Stimulated activated effector memory CD8-positive, alpha-beta T cell treated with anti-CD3 and anti-CD28 coated beads, Interleukin-12 subunit alpha, Interleukin-12 subunit beta, amount 100 ng/mL, for 72 hours (primary cell): ENCODE results near the gene TSPAN16.

ENCODE experiments used
- ATAC-seq: fragments of 150-1000 bp; cut with Tn5 transposase; 2 replicates; pipeline ENCODE4 v1.10.0; 2021
- DNase-seq, 2 donors: peaks; one replicate each; pipeline ENCODE4 v3.0.0; 2021 to 2022; ENCODE audit warnings: low spot score in 2 of 2
- H3K27ac Mint-ChIP-seq: one replicate; pipeline ENCODE4 v1.8.0; 2022; ENCODE audit warnings: mild to moderate bottlenecking, mixed read lengths
- H3K36me3 Mint-ChIP-seq: one replicate; pipeline ENCODE4 v1.8.0; 2022; ENCODE audit warnings: mild to moderate bottlenecking, mixed read lengths
- H3K4me1 Mint-ChIP-seq: one replicate; pipeline ENCODE4 v1.8.0; 2022; ENCODE audit warnings: mixed read lengths
- H3K4me3 Mint-ChIP-seq: one replicate; pipeline ENCODE4 v1.8.0; 2022; ENCODE audit warnings: mild to moderate bottlenecking, mixed read lengths
- H3K9me3 Mint-ChIP-seq: one replicate; pipeline ENCODE4 v1.8.0; 2022; ENCODE audit warnings: mixed read lengths

The TSPAN16 gene

GRCh38 chr19:11295665-11296245 is at the start of gene TSPAN16:
Gene TSPAN16, plus strand, starts transcription at chr19:11296160. Its CDS starts 138 bp downstream, at chr19:11296298.
- Mint-ChIP-seq H3K36me3 (no peaks in the 10 kb centered on the region), H3K9me3 (no peaks in the 10 kb centered on the region), H3K4me3 (no peak within 1 kb of the TSS), H3K4me1 (peaks cover 9% of the 10 kb centered on the region), H3K27ac (no peak within 1 kb of the TSS)
- ATAC-seq (no peak), DNase-seq (no peak)

GRCh38 chr19:11246941-11247340 is 49.0 kb upstream of the TSPAN16 start:
- ATAC-seq: no peak
- H3K4me3 Mint-ChIP-seq: no peak overlapping the region
- no peaks in the 10 kb centered on the region for H3K9me3 Mint-ChIP-seq
- H3K27ac Mint-ChIP-seq: no peak overlapping the region
- peaks cover 8% of the 10 kb centered on the region for H3K4me1 Mint-ChIP-seq
- H3K36me3 Mint-ChIP-seq: no peaks in the 10 kb centered on the region
- DNase-seq: no peak

- no peak for DNase-seq
- no peak for ATAC-seq
- H3K4me1 Mint-ChIP-seq: peaks cover 8% of the 10 kb centered on the region
- H3K9me3 Mint-ChIP-seq: no peaks in the 10 kb centered on the region
- no peaks in the 10 kb centered on the region for H3K36me3 Mint-ChIP-seq
- no peak overlapping the region for H3K4me3 Mint-ChIP-seq
- no peak overlapping the region for H3K27ac Mint-ChIP-seq
Observed at GRCh38 chr19:11247391-11247790, 48.6 kb upstream of the TSPAN16 start.

- Mint-ChIP-seq H3K27ac (no peak overlapping the region), H3K9me3 (no peaks in the 10 kb centered on the region), H3K4me1 (peaks cover 8% of the 10 kb centered on the region), H3K36me3 (no peaks in the 10 kb centered on the region), H3K4me3 (no peak overlapping the region)
- DNase-seq: no peak
- no peak for ATAC-seq
Observed at GRCh38 chr19:11247934-11248333, 48.0 kb upstream of the TSPAN16 start.

GRCh38 chr19:11248852-11249251 is 47.1 kb upstream of the TSPAN16 start:
- no peak overlapping the region for H3K4me3 Mint-ChIP-seq
- peaks cover 2% of the 10 kb centered on the region for H3K4me1 Mint-ChIP-seq
- no peak overlapping the region for H3K27ac Mint-ChIP-seq
- DNase-seq (no peak), ATAC-seq (no peak)
- no peaks in the 10 kb centered on the region for H3K36me3 Mint-ChIP-seq
- no peaks in the 10 kb centered on the region for H3K9me3 Mint-ChIP-seq

- H3K4me1 Mint-ChIP-seq: no peaks in the 10 kb centered on the region
- H3K9me3 Mint-ChIP-seq: no peaks in the 10 kb centered on the region
- no peaks in the 10 kb centered on the region for H3K36me3 Mint-ChIP-seq
- H3K27ac Mint-ChIP-seq: no peak overlapping the region
- no peak for ATAC-seq
- no peak for DNase-seq
- H3K4me3 Mint-ChIP-seq: no peak overlapping the region
Observed at GRCh38 chr19:11251217-11251616, 44.7 kb upstream of the TSPAN16 start.

- DNase-seq (no peak), ATAC-seq (no peak)
- H3K4me3 Mint-ChIP-seq: no peak overlapping the region
- H3K27ac Mint-ChIP-seq: no peak overlapping the region
- H3K9me3 Mint-ChIP-seq: no peaks in the 10 kb centered on the region
- no peaks in the 10 kb centered on the region for H3K4me1 Mint-ChIP-seq
- no peaks in the 10 kb centered on the region for H3K36me3 Mint-ChIP-seq
Observed at GRCh38 chr19:11251650-11252314, 44.2 kb upstream of the TSPAN16 start.

GRCh38 chr19:11252665-11253355 is 43.1 kb upstream of the TSPAN16 start:
- DNase-seq (no peak), ATAC-seq (no peak)
- no peaks in the 10 kb centered on the region for H3K4me1 Mint-ChIP-seq
- H3K4me3 Mint-ChIP-seq: no peak overlapping the region
- H3K27ac Mint-ChIP-seq: no peak overlapping the region
- no peaks in the 10 kb centered on the region for H3K9me3 Mint-ChIP-seq
- H3K36me3 Mint-ChIP-seq: no peaks in the 10 kb centered on the region

- Mint-ChIP-seq H3K36me3 (no peaks in the 10 kb centered on the region), H3K9me3 (no peaks in the 10 kb centered on the region), H3K27ac (no peak overlapping the region), H3K4me1 (no peaks in the 10 kb centered on the region), H3K4me3 (no peak overlapping the region)
- ATAC-seq: peak; percentile 31
- no peak for DNase-seq
Observed at GRCh38 chr19:11254666-11255065, 41.3 kb upstream of the TSPAN16 start.

GRCh38 chr19:11256189-11256588 is 39.8 kb upstream of the TSPAN16 start:
- no peaks in the 10 kb centered on the region for H3K36me3 Mint-ChIP-seq
- H3K4me1 Mint-ChIP-seq: no peaks in the 10 kb centered on the region
- H3K4me3 Mint-ChIP-seq: no peak overlapping the region
- ATAC-seq (no peak), DNase-seq (no peak)
- H3K27ac Mint-ChIP-seq: no peak overlapping the region
- no peaks in the 10 kb centered on the region for H3K9me3 Mint-ChIP-seq

- no peak for ATAC-seq
- Mint-ChIP-seq H3K4me3 (no peak overlapping the region), H3K9me3 (no peaks in the 10 kb centered on the region), H3K27ac (no peak overlapping the region), H3K36me3 (no peaks in the 10 kb centered on the region), H3K4me1 (no peaks in the 10 kb centered on the region)
- DNase-seq: no peak
Observed at GRCh38 chr19:11257846-11258380, 38.0 kb upstream of the TSPAN16 start.

- ATAC-seq: no peak
Observed at GRCh38 chr19:11260996-11261395, 35.0 kb upstream of the TSPAN16 start.

GRCh38 chr19:11261431-11261970 is 34.5 kb upstream of the TSPAN16 start:
- DNase-seq (no peak), ATAC-seq (no peak)
- Mint-ChIP-seq H3K4me3 (peak overlapping the region; percentile 63), H3K27ac (no peak overlapping the region), H3K4me1 (no peaks in the 10 kb centered on the region), H3K9me3 (no peaks in the 10 kb centered on the region), H3K36me3 (no peaks in the 10 kb centered on the region)

More at GRCh38 chr19:11260996-11261395, 35.0 kb upstream of the TSPAN16 start:
- Mint-ChIP-seq H3K4me1 (no peaks in the 10 kb centered on the region), H3K9me3 (no peaks in the 10 kb centered on the region), H3K4me3 (peak overlapping the region; percentile 63), H3K36me3 (no peaks in the 10 kb centered on the region), H3K27ac (no peak overlapping the region)
- no peak for DNase-seq

- ATAC-seq (peak; percentile 78), DNase-seq (no peak)
- no peak within 1 kb of the TSS for H3K27ac Mint-ChIP-seq
- no peaks in the 10 kb centered on the region for H3K4me1 Mint-ChIP-seq
- peak within 1 kb of the TSS; percentile 63 for H3K4me3 Mint-ChIP-seq
- no peaks in the 10 kb centered on the region for H3K9me3 Mint-ChIP-seq
- no peaks in the 10 kb centered on the region for H3K36me3 Mint-ChIP-seq
Observed at GRCh38 chr19:11261971-11262839, 33.8 kb upstream of the TSPAN16 start, which contains the start of gene DOCK6. Gene DOCK6, minus strand, starts transcription at chr19:11262524. Its CDS starts 84 bp downstream, at chr19:11262440.

- Mint-ChIP-seq H3K4me3 (peak overlapping the region; percentile 63), H3K4me1 (no peaks in the 10 kb centered on the region), H3K27ac (no peak overlapping the region), H3K36me3 (no peaks in the 10 kb centered on the region), H3K9me3 (no peaks in the 10 kb centered on the region)
- ATAC-seq (no peak), DNase-seq (no peak)
Observed at GRCh38 chr19:11263726-11264125, 32.2 kb upstream of the TSPAN16 start.
